Liver (tissue), 9 donors: ENCODE measurements around the gene OR7G2. TPM values are rescaled to one million over a fixed set of nuclear protein-coding genes. Genes with fewer than 3 reads are reported as not detected.
A peak's percentile ranks its signal among the peaks of the same experiment; 100 is the strongest.

Source experiments
- DNase-seq: peaks from one replicate; pipeline ENCODE4 v3.0.0-alpha.2; 2017; ENCODE audit warnings: low spot score
- H3K27ac ChIP-seq, 2 donors: one replicate each; pipeline ENCODE4 v1.7.0; 2013; ENCODE audit warnings: inconsistent platforms in 2 of 2, low read length in 2 of 2, control low read depth in 1 of 2, low read depth in 1 of 2, mild to moderate bottlenecking in 1 of 2
- H3K27me3 ChIP-seq, 4 donors: one replicate each; pipeline versions ENCODE4 v1.6.1 to v1.7.0; 2013; ENCODE audit warnings: low read length in 3 of 4, inconsistent platforms in 1 of 4, mild to moderate bottlenecking in 1 of 4, moderate library complexity in 1 of 4; ENCODE audit not compliant: control insufficient read depth in 4 of 4, insufficient read depth in 4 of 4
- H3K36me3 ChIP-seq, 4 donors: one replicate each; pipeline versions ENCODE4 v1.6.1 to v1.7.0; 2013; ENCODE audit warnings: low read length in 3 of 4, mild to moderate bottlenecking in 3 of 4, low read depth in 1 of 4, moderate library complexity in 1 of 4; ENCODE audit not compliant: control insufficient read depth in 4 of 4, insufficient read depth in 3 of 4
- H3K4me1 ChIP-seq, 4 donors: one replicate each; pipeline versions ENCODE4 v1.6.1 to v1.7.0; 2013; ENCODE audit warnings: low read length in 3 of 4, mild to moderate bottlenecking in 3 of 4, moderate library complexity in 1 of 4; ENCODE audit not compliant: control insufficient read depth in 4 of 4, insufficient read depth in 4 of 4
- H3K4me3 ChIP-seq, 3 donors: one replicate each; pipeline versions ENCODE4 v1.6.1 to v1.7.0; 2013; ENCODE audit warnings: low read length in 3 of 3, control low read depth in 1 of 3, low read depth in 1 of 3, mild to moderate bottlenecking in 1 of 3
- H3K9ac ChIP-seq, 2 donors: one replicate each; pipeline ENCODE4 v1.7.0; 2013; ENCODE audit warnings: low read length in 2 of 2, mild to moderate bottlenecking in 2 of 2, moderate library complexity in 2 of 2, control low read depth in 1 of 2, low read depth in 1 of 2
- H3K9me3 ChIP-seq, 4 donors: one replicate each; pipeline versions ENCODE4 v1.6.1 to v1.7.0; 2013; ENCODE audit warnings: low read length in 3 of 4; ENCODE audit not compliant: control insufficient read depth in 4 of 4
- EGR1 ChIP-seq, 2 donors: IDR thresholded peaks; 2 replicates each; pipeline ENCODE4 v1.6.1; 2016 to 2018; ENCODE audit warnings: antibody characterized with exemption in 2 of 2, low read depth in 2 of 2
- FOXA1 ChIP-seq: IDR thresholded peaks from 2 replicates; pipeline ENCODE4 v1.6.1; 2016; ENCODE audit warnings: antibody characterized with exemption
- FOXA2 ChIP-seq: IDR thresholded peaks from 2 replicates; pipeline ENCODE4 v1.6.1; 2016; ENCODE audit warnings: antibody characterized with exemption
- GABPA ChIP-seq, 2 donors: IDR thresholded peaks in 1 of 2; conservative IDR thresholded peaks in 1 of 2; 2 replicates each; pipeline ENCODE4 v1.6.1; 2016; ENCODE audit warnings: antibody characterized with exemption in 2 of 2, mild to moderate bottlenecking in 1 of 2, moderate library complexity in 1 of 2
- HNF4A ChIP-seq, 2 donors: conservative IDR thresholded peaks; 2 replicates each; pipeline ENCODE4 v1.6.1; 2016; ENCODE audit warnings: antibody characterized with exemption in 2 of 2, mild to moderate bottlenecking in 2 of 2
- HNF4G ChIP-seq: IDR thresholded peaks from 2 replicates; pipeline ENCODE4 v1.6.1; 2016; ENCODE audit warnings: antibody characterized with exemption
- JUND ChIP-seq, 2 donors: IDR thresholded peaks; 2 replicates each; pipeline ENCODE4 v1.6.1; 2016; ENCODE audit warnings: antibody characterized with exemption in 2 of 2
- NR2F2 ChIP-seq: IDR thresholded peaks from 2 replicates; pipeline ENCODE4 v1.6.1; 2016; ENCODE audit warnings: antibody characterized with exemption
- RAD21 ChIP-seq, 2 donors: IDR thresholded peaks; 2 replicates each; pipeline ENCODE4 v1.6.1; 2016; ENCODE audit warnings: antibody characterized with exemption in 2 of 2, mild to moderate bottlenecking in 2 of 2
- RXRA ChIP-seq, 2 donors: IDR thresholded peaks; 2 replicates each; pipeline ENCODE4 v1.6.1; 2017 to 2018; ENCODE audit warnings: antibody characterized with exemption in 2 of 2, mild to moderate bottlenecking in 1 of 2
- SP1 ChIP-seq: IDR thresholded peaks from 2 replicates; pipeline ENCODE4 v1.6.1; 2018; ENCODE audit warnings: antibody characterized with exemption, mild to moderate bottlenecking
- TAF1 ChIP-seq: conservative IDR thresholded peaks from 2 replicates; pipeline ENCODE4 v1.6.1; 2016; ENCODE audit warnings: antibody characterized with exemption, mild to moderate bottlenecking
- YY1 ChIP-seq: IDR thresholded peaks from 2 replicates; pipeline ENCODE4 v1.6.1; 2016; ENCODE audit warnings: antibody characterized with exemption, mild to moderate bottlenecking
- WGBS: extraction: QIAGEN DNeasy Blood & Tissue Kit; methylation state at CpG from one replicate; pipeline ENCODE4 v1.1.7; 2013; 5-methylcytosine and 5-hydroxymethylcytosine counted together
- polyA plus RNA-seq, 2 donors: library from polyadenylated mRNA; stranded (reverse) in 1 of 2; unstranded in 1 of 2; fragments of 200-250 nt in 1 of 2; fragments of >200 nt in 1 of 2; fragmentation: Nextera tagmentation in 1 of 2; extraction: Ambion mirVana in 1 of 2; gene quantifications; one replicate each; pipeline versions ENCODE4 v1.2.1 to v1.2.3, GENCODE V29; 2013 to 2015
- total RNA-seq, 2 donors: library from RNA; depleted of rRNA; stranded (reverse); fragments of >200 nt; gene quantifications; one replicate each; pipeline ENCODE4 v1.2.3, GENCODE V29; 2014
- TF ChIP-seq, protein P1 (sequence below): IDR thresholded peaks from 2 replicates; pipeline ENCODE4 v1.6.1; 2016; ENCODE audit warnings: antibody characterized with exemption
- TF ChIP-seq, protein P2 (sequence below): IDR thresholded peaks from 2 replicates; pipeline ENCODE4 v1.6.1; 2016; ENCODE audit warnings: antibody characterized with exemption
- TF ChIP-seq, protein P3 (sequence below): IDR thresholded peaks from 2 replicates; pipeline ENCODE4 v1.6.1; 2016; ENCODE audit warnings: antibody characterized with exemption
- TF ChIP-seq, protein P4 (sequence below): fragments of 150-350 bp; IDR thresholded peaks from 2 replicates; pipeline ENCODE4 v1.5.1; 2017; ENCODE audit warnings: improper control_type of control experiment, low read depth, low read length; ENCODE audit not compliant: missing input control
- TF ChIP-seq, protein P5 (sequence below): IDR thresholded peaks from 2 replicates; pipeline ENCODE4 v1.6.1; 2016; ENCODE audit warnings: antibody characterized with exemption, mild to moderate bottlenecking
- donor health status: healthy.
- donor health status: healthy.
- donor health status: healthy.
- donor health status: healthy.
- donor health status: healthy.

Gene OR7G2
- total RNA-seq (not detected), polyA plus RNA-seq (not detected)

DNA sequence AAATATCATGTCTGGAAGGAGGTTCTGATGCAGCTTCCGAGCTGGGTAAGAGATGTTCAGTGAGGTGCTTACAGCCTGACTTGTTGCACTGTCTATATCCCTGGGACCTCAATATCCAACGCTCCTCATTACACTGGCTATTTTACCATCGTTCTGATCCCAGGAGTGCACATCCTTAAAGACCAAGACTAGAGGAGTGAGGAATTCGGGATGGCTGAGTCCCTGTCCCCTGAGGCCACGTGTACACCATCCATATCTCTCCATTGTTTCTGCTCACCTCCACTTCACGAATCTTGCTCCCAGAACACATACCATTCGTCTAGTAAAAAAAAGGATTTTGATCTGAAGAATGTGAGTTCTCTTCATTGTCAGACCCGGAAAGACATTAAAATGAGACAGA is at the start of gene OR7G2:
Gene OR7G2 (minus strand): TSS at position 101 of the 400 bp plus-strand sequence. CDS start 4,232 bp downstream, outside the sequence.
- H3K4me3 ChIP-seq = no peak within 1 kb of the TSS
- H3K27me3 ChIP-seq = peaks cover 0 to 3% (median 0%) of the 10 kb centered on the region in 4 donors
- H3K27ac ChIP-seq = no peak within 1 kb of the TSS
- 57% methylated on average over 8 of the region's 8 CpGs for WGBS
- H3K9ac ChIP-seq = no peak within 1 kb of the TSS
- no peaks in the 10 kb centered on the region for H3K4me1 ChIP-seq
- H3K9me3 ChIP-seq = peaks cover 0 to 2% (median 0%) of the 10 kb centered on the region in 4 donors
- DNase-seq = no peak
- H3K36me3 ChIP-seq = no peaks in the 10 kb centered on the region
- TF ChIP-seq FOXA2 (no peak), EGR1 (IDR thresholded peaks at IDR 0.05; ENCODE audit: low read depth in 2 of 2) (no peak)
- TF ChIP-seq, protein P1, sequence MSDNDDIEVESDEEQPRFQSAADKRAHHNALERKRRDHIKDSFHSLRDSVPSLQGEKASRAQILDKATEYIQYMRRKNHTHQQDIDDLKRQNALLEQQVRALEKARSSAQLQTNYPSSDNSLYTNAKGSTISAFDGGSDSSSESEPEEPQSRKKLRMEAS = no peak

DNA sequence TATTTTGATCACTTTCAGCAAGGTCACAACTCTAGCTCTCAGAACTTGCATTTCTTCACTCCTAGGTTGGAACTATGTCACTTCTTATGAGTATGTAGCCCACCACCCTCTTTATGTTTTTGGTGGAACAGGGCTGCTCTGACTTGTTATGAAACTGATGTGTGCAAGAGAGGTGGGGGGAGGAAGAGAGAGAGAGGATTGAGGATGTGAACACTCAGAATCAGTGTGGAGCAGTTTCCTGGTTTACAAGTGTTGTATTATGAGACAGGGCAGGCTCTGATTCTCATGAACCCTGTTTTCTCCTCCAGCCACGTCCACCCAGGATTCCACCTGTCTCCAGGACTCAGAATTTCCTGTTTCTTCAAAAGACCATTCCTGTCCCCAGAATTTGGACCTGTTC is 49.0 kb upstream of the OR7G2 start:
- WGBS = 84% methylated on average over 1 of the region's 1 CpG
- peaks cover 22 to 51% (median 47%) of the 10 kb centered on the region in 4 donors for H3K9me3 ChIP-seq
- H3K27ac ChIP-seq = no peak overlapping the region
- peaks cover 35 to 68% (median 62%) of the 10 kb centered on the region in 4 donors for H3K36me3 ChIP-seq
- DNase-seq = no peak
- H3K4me1 ChIP-seq = no peaks in the 10 kb centered on the region
- H3K27me3 ChIP-seq = no peaks in the 10 kb centered on the region
- TF ChIP-seq EGR1 (IDR thresholded peaks at IDR 0.05; ENCODE audit: low read depth in 2 of 2) (no peak), GABPA (IDR thresholded peaks at IDR 0.05 in 1 of 2, conservative IDR thresholded peaks at IDR 0.05 in 1 of 2) (no peak), RAD21 (IDR thresholded peaks at IDR 0.05) (no peak), NR2F2 (no peak)
- peak overlapping the region in 1 of 3 donors; percentile 44 for H3K4me3 ChIP-seq
- no peak overlapping the region for H3K9ac ChIP-seq

DNA sequence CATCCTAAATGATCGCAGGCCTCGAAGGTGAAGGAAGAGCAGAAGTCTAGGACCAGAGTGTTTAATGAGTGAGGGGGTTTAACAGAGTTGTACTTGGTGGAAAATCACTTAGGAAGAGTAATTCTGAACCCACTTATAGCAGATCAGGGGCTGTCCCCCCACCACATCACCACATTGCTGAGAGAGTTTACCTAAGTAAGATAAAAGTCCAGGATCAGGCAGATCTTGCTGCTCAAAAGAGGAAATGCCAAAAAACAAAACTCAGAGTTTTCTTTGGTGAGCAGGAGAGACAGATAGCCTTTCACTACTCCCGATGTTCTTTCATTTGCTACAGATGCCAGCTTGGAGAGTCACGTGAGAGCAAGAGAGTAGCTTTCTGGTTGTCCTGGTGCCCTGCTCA is 48.3 kb upstream of the OR7G2 start:
- 98% methylated on average over 4 of the region's 4 CpGs for WGBS
- TF ChIP-seq NR2F2 (no peak), SP1 (no peak), RAD21 (IDR thresholded peaks at IDR 0.05) (no peak), TAF1 (no peak), JUND (IDR thresholded peaks at IDR 0.05) (no peak), HNF4G (no peak), EGR1 (IDR thresholded peaks at IDR 0.05; ENCODE audit: low read depth in 2 of 2) (no peak), FOXA2 (no peak), HNF4A (conservative IDR thresholded peaks at IDR 0.05) (no peak), FOXA1 (no peak), GABPA (IDR thresholded peaks at IDR 0.05 in 1 of 2, conservative IDR thresholded peaks at IDR 0.05 in 1 of 2) (no peak), YY1 (no peak), RXRA (IDR thresholded peaks at IDR 0.05) (no peak)
- TF ChIP-seq, protein P2, sequence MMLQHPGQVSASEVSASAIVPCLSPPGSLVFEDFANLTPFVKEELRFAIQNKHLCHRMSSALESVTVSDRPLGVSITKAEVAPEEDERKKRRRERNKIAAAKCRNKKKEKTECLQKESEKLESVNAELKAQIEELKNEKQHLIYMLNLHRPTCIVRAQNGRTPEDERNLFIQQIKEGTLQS = no peak
- TF ChIP-seq, protein P3, sequence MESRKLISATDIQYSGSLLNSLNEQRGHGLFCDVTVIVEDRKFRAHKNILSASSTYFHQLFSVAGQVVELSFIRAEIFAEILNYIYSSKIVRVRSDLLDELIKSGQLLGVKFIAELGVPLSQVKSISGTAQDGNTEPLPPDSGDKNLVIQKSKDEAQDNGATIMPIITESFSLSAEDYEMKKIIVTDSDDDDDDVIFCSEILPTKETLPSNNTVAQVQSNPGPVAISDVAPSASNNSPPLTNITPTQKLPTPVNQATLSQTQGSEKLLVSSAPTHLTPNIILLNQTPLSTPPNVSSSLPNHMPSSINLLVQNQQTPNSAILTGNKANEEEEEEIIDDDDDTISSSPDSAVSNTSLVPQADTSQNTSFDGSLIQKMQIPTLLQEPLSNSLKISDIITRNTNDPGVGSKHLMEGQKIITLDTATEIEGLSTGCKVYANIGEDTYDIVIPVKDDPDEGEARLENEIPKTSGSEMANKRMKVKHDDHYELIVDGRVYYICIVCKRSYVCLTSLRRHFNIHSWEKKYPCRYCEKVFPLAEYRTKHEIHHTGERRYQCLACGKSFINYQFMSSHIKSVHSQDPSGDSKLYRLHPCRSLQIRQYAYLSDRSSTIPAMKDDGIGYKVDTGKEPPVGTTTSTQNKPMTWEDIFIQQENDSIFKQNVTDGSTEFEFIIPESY = no peak
- TF ChIP-seq, protein P4, sequence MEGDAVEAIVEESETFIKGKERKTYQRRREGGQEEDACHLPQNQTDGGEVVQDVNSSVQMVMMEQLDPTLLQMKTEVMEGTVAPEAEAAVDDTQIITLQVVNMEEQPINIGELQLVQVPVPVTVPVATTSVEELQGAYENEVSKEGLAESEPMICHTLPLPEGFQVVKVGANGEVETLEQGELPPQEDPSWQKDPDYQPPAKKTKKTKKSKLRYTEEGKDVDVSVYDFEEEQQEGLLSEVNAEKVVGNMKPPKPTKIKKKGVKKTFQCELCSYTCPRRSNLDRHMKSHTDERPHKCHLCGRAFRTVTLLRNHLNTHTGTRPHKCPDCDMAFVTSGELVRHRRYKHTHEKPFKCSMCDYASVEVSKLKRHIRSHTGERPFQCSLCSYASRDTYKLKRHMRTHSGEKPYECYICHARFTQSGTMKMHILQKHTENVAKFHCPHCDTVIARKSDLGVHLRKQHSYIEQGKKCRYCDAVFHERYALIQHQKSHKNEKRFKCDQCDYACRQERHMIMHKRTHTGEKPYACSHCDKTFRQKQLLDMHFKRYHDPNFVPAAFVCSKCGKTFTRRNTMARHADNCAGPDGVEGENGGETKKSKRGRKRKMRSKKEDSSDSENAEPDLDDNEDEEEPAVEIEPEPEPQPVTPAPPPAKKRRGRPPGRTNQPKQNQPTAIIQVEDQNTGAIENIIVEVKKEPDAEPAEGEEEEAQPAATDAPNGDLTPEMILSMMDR = no peak
- TF ChIP-seq, protein P1 = no peak
- TF ChIP-seq, protein P5, sequence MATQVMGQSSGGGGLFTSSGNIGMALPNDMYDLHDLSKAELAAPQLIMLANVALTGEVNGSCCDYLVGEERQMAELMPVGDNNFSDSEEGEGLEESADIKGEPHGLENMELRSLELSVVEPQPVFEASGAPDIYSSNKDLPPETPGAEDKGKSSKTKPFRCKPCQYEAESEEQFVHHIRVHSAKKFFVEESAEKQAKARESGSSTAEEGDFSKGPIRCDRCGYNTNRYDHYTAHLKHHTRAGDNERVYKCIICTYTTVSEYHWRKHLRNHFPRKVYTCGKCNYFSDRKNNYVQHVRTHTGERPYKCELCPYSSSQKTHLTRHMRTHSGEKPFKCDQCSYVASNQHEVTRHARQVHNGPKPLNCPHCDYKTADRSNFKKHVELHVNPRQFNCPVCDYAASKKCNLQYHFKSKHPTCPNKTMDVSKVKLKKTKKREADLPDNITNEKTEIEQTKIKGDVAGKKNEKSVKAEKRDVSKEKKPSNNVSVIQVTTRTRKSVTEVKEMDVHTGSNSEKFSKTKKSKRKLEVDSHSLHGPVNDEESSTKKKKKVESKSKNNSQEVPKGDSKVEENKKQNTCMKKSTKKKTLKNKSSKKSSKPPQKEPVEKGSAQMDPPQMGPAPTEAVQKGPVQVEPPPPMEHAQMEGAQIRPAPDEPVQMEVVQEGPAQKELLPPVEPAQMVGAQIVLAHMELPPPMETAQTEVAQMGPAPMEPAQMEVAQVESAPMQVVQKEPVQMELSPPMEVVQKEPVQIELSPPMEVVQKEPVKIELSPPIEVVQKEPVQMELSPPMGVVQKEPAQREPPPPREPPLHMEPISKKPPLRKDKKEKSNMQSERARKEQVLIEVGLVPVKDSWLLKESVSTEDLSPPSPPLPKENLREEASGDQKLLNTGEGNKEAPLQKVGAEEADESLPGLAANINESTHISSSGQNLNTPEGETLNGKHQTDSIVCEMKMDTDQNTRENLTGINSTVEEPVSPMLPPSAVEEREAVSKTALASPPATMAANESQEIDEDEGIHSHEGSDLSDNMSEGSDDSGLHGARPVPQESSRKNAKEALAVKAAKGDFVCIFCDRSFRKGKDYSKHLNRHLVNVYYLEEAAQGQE = no peak
- no peak for DNase-seq

More for the DNA sequence above, 48.3 kb upstream of the OR7G2 start:
- no peak overlapping the region for H3K9ac ChIP-seq
- H3K4me3 ChIP-seq = peak overlapping the region in 2 of 3 donors; percentile 44 to 53
- H3K27ac ChIP-seq = no peak overlapping the region
- peaks cover 28 to 61% (median 55%) of the 10 kb centered on the region in 4 donors for H3K36me3 ChIP-seq
- H3K27me3 ChIP-seq = no peaks in the 10 kb centered on the region
- no peaks in the 10 kb centered on the region for H3K4me1 ChIP-seq
- H3K9me3 ChIP-seq = peaks cover 20 to 44% (median 40%) of the 10 kb centered on the region in 4 donors
